WTC11 (cell line): Measurements from ENCODE around the gene UBXN11. TPM values are rescaled to one million over a fixed set of nuclear protein-coding genes. Genes with fewer than 3 reads are reported as not detected.

Source experiments
- AR ChIP-seq: fragments of 250-450 bp; sonication (Bioruptor Pico); IDR thresholded peaks from 2 replicates; pipeline ENCODE4 v1.9.0; 2021; ENCODE audit warnings: mild to moderate bottlenecking
- ATF1 ChIP-seq: sonication (generic); formaldehyde crosslinking; IDR thresholded peaks from 2 replicates; pipeline ENCODE4 v1.8.1; 2023; ENCODE audit warnings: mild to moderate bottlenecking, moderate library complexity, missing genetic modification reagents
- CREB1 ChIP-seq: sonication (generic); formaldehyde crosslinking; IDR thresholded peaks from 2 replicates; pipeline ENCODE4 v1.8.0; 2023; ENCODE audit warnings: mild to moderate bottlenecking, missing genetic modification reagents
- CREM ChIP-seq: sonication (generic); formaldehyde crosslinking; IDR thresholded peaks from 2 replicates; pipeline ENCODE4 v1.8.1; 2022; ENCODE audit warnings: mild to moderate bottlenecking, missing genetic modification reagents, moderate library complexity
- E2F4 ChIP-seq: sonication (generic); formaldehyde crosslinking; IDR thresholded peaks from 2 replicates; pipeline ENCODE4 v1.8.1; 2022; ENCODE audit warnings: low read depth, mild to moderate bottlenecking, moderate library complexity, missing genetic modification reagents, borderline replicate concordance
- ELF4 ChIP-seq: sonication (generic); formaldehyde crosslinking; IDR thresholded peaks from 2 replicates; pipeline ENCODE4 v1.8.1; 2022; ENCODE audit warnings: low read depth, mild to moderate bottlenecking, moderate library complexity, missing genetic modification reagents
- EMX1 ChIP-seq: fragments of 250-450 bp; sonication (Bioruptor Pico); IDR thresholded peaks from 2 replicates; pipeline ENCODE4 v1.8.0; 2021; ENCODE audit warnings: mild to moderate bottlenecking
- ETV6 ChIP-seq: sonication (generic); formaldehyde crosslinking; IDR thresholded peaks from 2 replicates; pipeline ENCODE4 v1.8.1; 2022; ENCODE audit warnings: mild to moderate bottlenecking, missing genetic modification reagents
- FOXK1 ChIP-seq: sonication (generic); formaldehyde crosslinking; IDR thresholded peaks from 2 replicates; pipeline ENCODE4 v1.8.0; 2022; ENCODE audit warnings: mild to moderate bottlenecking, moderate library complexity, missing genetic modification reagents
- FOXP4 ChIP-seq: sonication (generic); formaldehyde crosslinking; IDR thresholded peaks from 2 replicates; pipeline ENCODE4 v1.8.0; 2022; ENCODE audit warnings: mild to moderate bottlenecking, missing genetic modification reagents
- GRHL2 ChIP-seq: fragments of 250-450 bp; sonication (Bioruptor Pico); IDR thresholded peaks from 2 replicates; pipeline ENCODE4 v1.8.0; 2022; ENCODE audit warnings: mild to moderate bottlenecking, moderate library complexity; ENCODE audit not compliant: insufficient replicate concordance, severe bottlenecking
- HMGA2 ChIP-seq: fragments of 250-450 bp; sonication (Bioruptor Pico); IDR thresholded peaks from 2 replicates; pipeline ENCODE4 v1.4.0; 2021; ENCODE audit warnings: mild to moderate bottlenecking, moderate library complexity
- IRF2 ChIP-seq: sonication (generic); formaldehyde crosslinking; IDR thresholded peaks from 2 replicates; pipeline ENCODE4 v1.8.0; 2022; ENCODE audit warnings: low read depth, missing genetic modification reagents, borderline replicate concordance
- KAT7 ChIP-seq: sonication (generic); formaldehyde crosslinking; IDR thresholded peaks from 2 replicates; pipeline ENCODE4 v1.8.1; 2023; ENCODE audit warnings: missing genetic modification reagents, mild to moderate bottlenecking, borderline replicate concordance
- MLX ChIP-seq: sonication (generic); formaldehyde crosslinking; IDR thresholded peaks from 2 replicates; pipeline ENCODE4 v1.8.1; 2023; ENCODE audit warnings: mild to moderate bottlenecking, missing genetic modification reagents, moderate library complexity
- MXD4 ChIP-seq: fragments of 250-450 bp; sonication (Bioruptor Pico); IDR thresholded peaks from 2 replicates; pipeline ENCODE4 v1.8.0; 2021; ENCODE audit warnings: mild to moderate bottlenecking, moderate library complexity, borderline replicate concordance
- MYBL2 ChIP-seq: sonication (generic); formaldehyde crosslinking; IDR thresholded peaks from 2 replicates; pipeline ENCODE4 v1.8.1; 2023; ENCODE audit warnings: mild to moderate bottlenecking, moderate library complexity, missing genetic modification reagents
- NFE2L1 ChIP-seq: sonication (generic); formaldehyde crosslinking; IDR thresholded peaks from 2 replicates; pipeline ENCODE4 v1.8.1; 2023; ENCODE audit warnings: missing genetic modification reagents
- NFYB ChIP-seq: sonication (generic); formaldehyde crosslinking; conservative IDR thresholded peaks from 2 replicates; pipeline ENCODE4 v1.8.0; 2022; ENCODE audit warnings: low read depth, missing genetic modification reagents
- NR1H2 ChIP-seq: sonication (generic); formaldehyde crosslinking; IDR thresholded peaks from 2 replicates; pipeline ENCODE4 v1.9.0; 2021; ENCODE audit warnings: mild to moderate bottlenecking, moderate library complexity, missing genetic modification reagents
- OVOL2 ChIP-seq: fragments of 250-450 bp; sonication (Bioruptor Pico); IDR thresholded peaks from 2 replicates; pipeline ENCODE4 v1.9.0; 2021; ENCODE audit warnings: mild to moderate bottlenecking, borderline replicate concordance
- RELA ChIP-seq: sonication (generic); formaldehyde crosslinking; IDR thresholded peaks from 2 replicates; pipeline ENCODE4 v1.8.1; 2022; ENCODE audit warnings: missing genetic modification reagents, mild to moderate bottlenecking, borderline replicate concordance
- SP1 ChIP-seq: sonication (generic); formaldehyde crosslinking; conservative IDR thresholded peaks from 2 replicates; pipeline ENCODE4 v1.8.1; 2022; ENCODE audit warnings: missing genetic modification reagents
- USF1 ChIP-seq: sonication (generic); formaldehyde crosslinking; IDR thresholded peaks from 2 replicates; pipeline ENCODE4 v1.8.0; 2022; ENCODE audit warnings: mild to moderate bottlenecking, missing genetic modification reagents
- ZBTB21 ChIP-seq: sonication (generic); formaldehyde crosslinking; IDR thresholded peaks from 2 replicates; pipeline ENCODE4 v1.8.1; 2023; ENCODE audit warnings: mild to moderate bottlenecking, missing genetic modification reagents, borderline replicate concordance
- ZNF121 ChIP-seq: sonication (generic); formaldehyde crosslinking; IDR thresholded peaks from 2 replicates; pipeline ENCODE4 v1.8.0; 2023; ENCODE audit warnings: missing genetic modification reagents
- ZNF317 ChIP-seq: sonication (generic); formaldehyde crosslinking; IDR thresholded peaks from 2 replicates; pipeline ENCODE4 v1.8.1; 2023; ENCODE audit warnings: low read depth, mild to moderate bottlenecking, moderate library complexity, missing genetic modification reagents, borderline replicate concordance
- ZNF396 ChIP-seq: fragments of 250-450 bp; sonication (Bioruptor Pico); IDR thresholded peaks from 2 replicates; pipeline ENCODE4 v1.8.0; 2021; ENCODE audit warnings: mild to moderate bottlenecking, moderate library complexity, borderline replicate concordance
- total RNA-seq: library from RNA; stranded (reverse); gene quantifications from 3 replicates; pipeline ENCODE4 v1.2.3, GENCODE V29; 2021
- TF ChIP-seq, protein P1 (sequence below): sonication (generic); formaldehyde crosslinking; IDR thresholded peaks from 2 replicates; pipeline ENCODE4 v1.8.1; 2022; ENCODE audit warnings: mild to moderate bottlenecking, missing genetic modification reagents, moderate library complexity, borderline replicate concordance
- TF ChIP-seq, protein P2 (sequence below): fragments of 250-450 bp; sonication (Bioruptor Pico); IDR thresholded peaks from 2 replicates; pipeline ENCODE4 v1.9.0; 2021; ENCODE audit warnings: mild to moderate bottlenecking

The UBXN11 gene
- total RNA-seq, 1 experiment from 2014 or later, result 14.1 TPM

GRCh38 chr1:26279456-26280332 is 26.7 kb downstream of the UBXN11 start, which contains the start of gene SH3BGRL3 (continued):
- no peak; the same call in 1 of the 2 replicates for TF ChIP-seq MLX (CRISPR knock-in tag)
- no peak for TF ChIP-seq MXD4 (CRISPR knock-in tag)
- no peak; the same call in 1 of the 2 replicates for TF ChIP-seq AR (CRISPR knock-in tag)
- peak; percentile 81 for TF ChIP-seq CREM (CRISPR knock-in tag)
- peak; percentile 67 for TF ChIP-seq NFYB (CRISPR knock-in tag)
- no peak for TF ChIP-seq GRHL2 (CRISPR knock-in tag)
- TF ChIP-seq NR1H2 (CRISPR knock-in tag), result no peak
- TF ChIP-seq FOXP4 (CRISPR knock-in tag), result peak; percentile 84
- TF ChIP-seq IRF2, result no peak
- 0 out of 2 replicates have a peak, but pooled peaks have one; percentile 23 for TF ChIP-seq ETV6 (CRISPR knock-in tag)
- TF ChIP-seq E2F4 (CRISPR knock-in tag), result no peak
- TF ChIP-seq CREB1 (CRISPR knock-in tag), result peak; percentile 13; the same call in 1 of the 2 replicates
- TF ChIP-seq SP1, result peak; percentile 63
- TF ChIP-seq ZNF121 (CRISPR knock-in tag), result no peak
- 0 out of 2 replicates have a peak, but pooled peaks have one; percentile 28 for TF ChIP-seq FOXK1
- no peak for TF ChIP-seq ZBTB21 (CRISPR knock-in tag)
- peak; percentile 51; the same call in 1 of the 2 replicates for TF ChIP-seq ZNF317 (CRISPR knock-in tag)
- TF ChIP-seq, protein P1, sequence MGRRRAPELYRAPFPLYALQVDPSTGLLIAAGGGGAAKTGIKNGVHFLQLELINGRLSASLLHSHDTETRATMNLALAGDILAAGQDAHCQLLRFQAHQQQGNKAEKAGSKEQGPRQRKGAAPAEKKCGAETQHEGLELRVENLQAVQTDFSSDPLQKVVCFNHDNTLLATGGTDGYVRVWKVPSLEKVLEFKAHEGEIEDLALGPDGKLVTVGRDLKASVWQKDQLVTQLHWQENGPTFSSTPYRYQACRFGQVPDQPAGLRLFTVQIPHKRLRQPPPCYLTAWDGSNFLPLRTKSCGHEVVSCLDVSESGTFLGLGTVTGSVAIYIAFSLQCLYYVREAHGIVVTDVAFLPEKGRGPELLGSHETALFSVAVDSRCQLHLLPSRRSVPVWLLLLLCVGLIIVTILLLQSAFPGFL, result no peak
- TF ChIP-seq NFE2L1 (CRISPR knock-in tag), result peak; percentile 55; the same call in 1 of the 2 replicates
- TF ChIP-seq ELF4, result no peak
- TF ChIP-seq OVOL2, result no peak
- TF ChIP-seq RELA (CRISPR knock-in tag), result peak; percentile 56; the same call in 1 of the 2 replicates
- peak; percentile 42; the same call in 1 of the 2 replicates for TF ChIP-seq USF1
- TF ChIP-seq MYBL2, result peak; percentile 76; the same call in 1 of the 2 replicates
- peak; percentile 72; the same call in 1 of the 2 replicates for TF ChIP-seq KAT7 (CRISPR knock-in tag)
- TF ChIP-seq HMGA2 (CRISPR knock-in tag), result no peak
- 0 out of 2 replicates have a peak, but pooled peaks have one; percentile 54 for TF ChIP-seq ATF1 (CRISPR knock-in tag)
- TF ChIP-seq, protein P2, sequence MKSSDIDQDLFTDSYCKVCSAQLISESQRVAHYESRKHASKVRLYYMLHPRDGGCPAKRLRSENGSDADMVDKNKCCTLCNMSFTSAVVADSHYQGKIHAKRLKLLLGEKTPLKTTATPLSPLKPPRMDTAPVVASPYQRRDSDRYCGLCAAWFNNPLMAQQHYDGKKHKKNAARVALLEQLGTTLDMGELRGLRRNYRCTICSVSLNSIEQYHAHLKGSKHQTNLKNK (CRISPR knock-in tag), result no peak
- TF ChIP-seq ZNF396, result no peak
- 0 out of 2 replicates have a peak, but pooled peaks have one; percentile 30 for TF ChIP-seq EMX1 (CRISPR knock-in tag)
